GM18526 (cell line): ENCODE data around the gene UTP20.

Source experiments
- POLR2A ChIP-seq: IDR thresholded peaks from 3 replicates; pipeline ENCODE4 v1.6.1; 2011; ENCODE audit not compliant: insufficient read length; ENCODE audit errors: extremely low read depth

Gene UTP20

DNA sequence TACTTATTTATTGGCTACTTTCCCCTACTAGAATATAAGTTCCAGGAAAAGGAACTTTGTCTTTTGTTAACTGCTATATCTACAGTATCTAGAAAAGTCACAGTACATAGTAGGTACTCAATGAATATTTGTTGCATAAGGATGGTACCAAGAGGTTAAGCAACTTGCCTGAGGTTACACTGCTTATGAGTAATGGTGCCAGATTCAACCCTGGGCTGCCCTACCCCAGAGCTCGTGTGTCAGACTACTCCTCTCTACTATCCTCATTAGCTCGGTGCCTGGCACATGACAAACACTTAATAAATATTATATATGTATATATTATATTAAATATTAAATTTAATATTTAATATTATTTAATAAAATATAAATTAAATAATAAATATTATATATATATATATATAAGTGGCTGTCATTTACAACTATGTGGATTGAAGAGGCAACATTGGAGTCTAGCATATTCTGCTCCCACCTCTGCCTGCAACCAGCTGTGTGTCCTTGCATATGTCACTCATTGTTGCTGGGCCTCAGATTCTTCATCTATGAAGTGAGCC is 25.4 kb downstream of the UTP20 start:
- TF ChIP-seq POLR2A, result no peak

DNA sequence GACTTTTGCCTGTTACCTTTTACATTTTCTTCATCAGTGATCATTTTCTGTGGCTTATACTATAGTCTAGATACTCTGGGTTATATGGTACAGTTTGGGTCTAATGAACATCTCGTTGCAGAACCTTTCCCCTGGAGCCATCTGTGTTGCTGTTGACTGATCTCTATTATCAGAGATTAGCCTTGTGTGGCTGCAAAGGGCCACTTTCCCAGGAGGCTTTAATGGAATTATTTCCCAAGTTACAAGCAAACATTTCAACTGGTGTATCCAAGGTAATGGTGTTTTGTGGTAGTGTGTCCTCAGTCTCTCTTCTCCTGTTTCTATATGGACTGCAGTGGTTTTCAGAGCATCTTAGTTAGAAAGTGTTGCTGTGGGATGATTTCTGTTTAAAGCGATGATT is 25.9 kb downstream of the UTP20 start:
- no peak for TF ChIP-seq POLR2A

DNA sequence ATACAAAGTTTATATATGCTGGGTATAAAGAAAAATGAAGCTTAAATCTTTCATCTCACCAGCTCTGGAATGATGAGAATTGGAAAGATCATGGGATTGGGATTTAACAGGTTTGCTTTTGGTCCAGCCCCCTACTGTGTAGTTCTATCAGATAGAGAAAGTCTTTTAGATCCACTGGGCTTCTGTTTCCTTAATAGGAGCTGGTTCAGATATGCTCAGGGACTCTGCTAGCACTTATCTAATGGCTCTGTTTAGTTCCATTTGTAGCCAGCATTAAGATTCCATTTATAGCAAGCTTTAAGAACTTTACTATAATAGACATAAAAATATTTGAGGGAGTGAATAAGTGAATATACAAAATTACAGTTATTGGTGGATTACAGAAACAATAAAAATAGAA is 42.6 kb downstream of the UTP20 start:
- no peak for TF ChIP-seq POLR2A

- no peak for TF ChIP-seq POLR2A
Observed at GRCh38 chr12:101323255-101323654, 43.4 kb downstream of the UTP20 start.

- no peak for TF ChIP-seq POLR2A
Observed at GRCh38 chr12:101325590-101325989, 45.7 kb downstream of the UTP20 start.

DNA sequence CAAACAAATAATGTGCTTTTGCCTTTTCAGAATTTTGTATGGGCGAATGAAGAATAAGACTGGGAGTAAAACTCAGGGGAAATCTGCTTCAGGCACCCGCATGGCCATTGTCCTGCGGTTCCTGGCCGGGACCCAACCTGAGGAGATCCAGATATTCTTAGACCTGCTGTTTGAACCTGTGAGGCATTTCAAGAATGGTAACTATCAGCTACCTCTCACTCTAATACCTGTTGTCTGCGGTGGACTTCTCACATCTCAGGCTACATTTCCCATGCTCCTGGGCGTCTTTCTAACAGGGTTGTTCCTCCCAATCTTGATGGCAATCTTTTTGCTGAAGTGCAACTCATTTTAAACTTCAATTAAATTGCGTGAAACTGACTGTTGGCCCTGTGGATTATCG is 47.1 kb downstream of the UTP20 start:
- TF ChIP-seq POLR2A, result no peak

GRCh38 chr12:101327546-101327945 is 47.6 kb downstream of the UTP20 start:
- TF ChIP-seq POLR2A, result no peak

- TF ChIP-seq POLR2A, result no peak
Observed at GRCh38 chr12:101328917-101329316, 49.0 kb downstream of the UTP20 start.

- no peak for TF ChIP-seq POLR2A
Observed at GRCh38 chr12:101330631-101331030, 50.7 kb downstream of the UTP20 start.

- TF ChIP-seq POLR2A, result no peak
Observed at GRCh38 chr12:101336437-101336836, 56.5 kb downstream of the UTP20 start.

DNA sequence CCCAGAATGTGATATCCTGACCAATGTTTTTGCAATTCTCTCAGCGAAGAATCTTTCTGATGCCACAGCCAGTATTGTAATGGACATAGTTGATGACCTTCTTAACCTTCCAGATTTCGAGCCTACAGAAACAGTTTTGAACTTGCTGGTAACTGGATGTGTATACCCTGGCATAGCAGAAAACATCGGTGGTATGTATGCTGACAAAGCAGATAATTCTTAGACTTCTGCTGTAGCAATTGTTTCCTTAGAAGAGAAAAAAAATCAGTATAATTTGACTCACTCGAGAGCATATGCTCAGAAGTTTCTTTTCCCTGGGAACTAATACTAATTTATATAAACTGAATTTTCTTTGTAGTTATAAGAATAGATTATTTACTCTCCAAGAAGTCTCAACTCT is 58.2 kb downstream of the UTP20 start:
- TF ChIP-seq POLR2A, result no peak

DNA sequence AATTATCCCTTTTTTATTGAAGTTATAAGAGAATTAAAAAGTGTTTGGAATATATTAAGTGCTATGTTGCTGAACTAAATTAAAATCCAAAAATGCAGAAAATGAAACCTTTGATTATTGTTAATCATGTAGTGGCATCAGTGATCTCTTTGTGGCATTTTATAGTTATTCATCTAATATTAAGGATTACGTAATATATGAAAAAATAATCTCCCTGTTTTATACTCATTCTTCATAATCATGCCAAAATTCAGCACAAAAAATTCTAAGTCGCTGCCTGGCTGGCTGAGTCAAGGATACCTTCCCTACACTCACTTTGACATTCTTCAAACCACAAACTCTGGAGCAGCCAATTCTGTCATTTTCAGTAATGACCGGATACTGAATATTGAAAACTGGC is 64.0 kb downstream of the UTP20 start:
- TF ChIP-seq POLR2A, result no peak

DNA sequence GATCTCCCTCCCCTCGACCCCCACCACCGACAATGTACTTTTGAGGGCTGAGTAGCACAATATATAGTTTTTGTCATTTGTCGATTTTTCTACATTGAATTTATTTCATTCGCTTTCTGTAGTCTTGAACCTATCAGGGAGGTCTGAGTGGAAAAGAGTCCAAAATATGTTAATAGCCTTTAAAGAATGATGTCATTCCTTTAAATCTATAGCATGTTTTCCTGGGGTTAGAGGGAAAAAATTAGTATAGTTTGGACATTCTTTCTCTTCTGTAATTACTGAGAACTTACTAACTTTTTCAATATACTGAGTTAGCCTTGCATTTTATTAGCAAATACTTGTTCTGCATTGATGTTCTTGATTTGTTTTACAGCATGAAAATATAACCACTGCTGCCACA is 71.8 kb downstream of the UTP20 start:
- TF ChIP-seq POLR2A, result no peak

- no peak for TF ChIP-seq POLR2A
Observed at GRCh38 chr12:101356794-101357193, 76.9 kb downstream of the UTP20 start.

GRCh38 chr12:101361455-101361854 is 81.5 kb downstream of the UTP20 start:
- no peak for TF ChIP-seq POLR2A

DNA sequence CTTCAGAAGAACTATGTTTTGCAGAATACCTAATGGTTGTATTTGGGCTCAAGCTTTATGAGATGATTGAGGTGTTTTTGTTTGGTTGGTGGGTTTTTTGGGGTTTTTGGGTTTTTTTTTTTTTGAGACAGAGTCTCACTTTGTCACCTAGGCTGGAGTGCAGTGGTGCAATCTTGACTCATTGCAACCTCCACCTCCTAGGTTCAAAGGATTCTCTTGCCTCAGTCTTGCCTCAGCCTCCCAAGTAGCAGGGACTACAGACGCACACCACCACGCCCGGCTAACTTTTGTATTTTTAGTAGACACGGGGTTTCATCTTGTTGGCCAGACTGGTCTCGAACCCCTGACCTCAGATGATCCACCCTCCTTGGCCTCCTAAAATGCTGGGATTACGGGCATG is 88.1 kb downstream of the UTP20 start:
- TF ChIP-seq POLR2A, result no peak

DNA sequence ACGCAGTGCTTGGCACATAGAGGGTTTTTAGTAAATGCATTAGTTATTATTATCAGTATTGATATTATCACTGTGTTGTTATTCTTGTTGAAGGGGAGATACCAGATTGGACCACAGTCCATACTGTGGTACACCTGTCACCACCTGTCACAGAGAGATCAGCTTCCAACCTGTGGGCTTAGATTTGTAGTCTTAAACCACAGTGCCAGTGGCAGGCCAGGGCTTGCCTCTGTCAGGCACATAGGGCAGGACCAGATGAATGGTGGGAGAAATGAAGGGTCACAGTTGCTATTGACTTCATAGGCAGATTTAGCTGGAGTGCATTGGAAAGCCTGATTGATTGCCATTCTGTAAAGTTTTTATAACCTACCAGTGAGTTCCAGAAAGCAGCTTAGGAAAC is 92.5 kb downstream of the UTP20 start:
- TF ChIP-seq POLR2A, result no peak

DNA sequence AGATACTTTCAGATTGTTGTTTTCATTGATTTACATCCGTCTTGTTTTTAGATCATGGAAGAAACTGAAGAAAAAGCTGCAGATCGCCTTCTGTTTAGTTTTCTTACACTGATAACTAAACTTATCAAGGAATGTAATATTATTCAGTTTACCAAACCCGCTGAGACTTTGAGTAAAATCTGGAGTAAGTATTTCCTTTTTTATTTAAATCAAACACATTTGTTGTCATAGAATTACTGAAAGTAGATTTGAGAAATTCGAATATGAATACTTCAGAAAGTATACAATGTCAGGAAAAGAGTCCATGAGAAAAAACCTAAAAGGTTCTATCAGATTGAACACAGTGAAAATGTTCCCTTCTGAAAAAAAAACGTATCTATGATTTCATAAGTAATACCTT is 95.7 kb downstream of the UTP20 start:
- TF ChIP-seq POLR2A, result no peak
